ENCODE measurements around the gene IGSF23.

- TF ChIP-seq TAF1 (IDR thresholded peaks at IDR 0.05; ENCODE audit: low read depth, low read length) (no peak), SPI1 (IDR thresholded peaks at IDR 0.05; ENCODE audit: low read depth, low read length) (no peak)
Observed at GRCh38 chr19:44672226-44672625, 58.9 kb downstream of the IGSF23 start.

Measured in GM12891 (cell line).